Ovary (tissue), 3 donors: ENCODE data around the gene POLR1B.

ENCODE experiments used
- CTCF ChIP-seq, 3 donors: fragments of 450-650 bp in 2 of 3; fragments of 200-600 bp in 1 of 3; IDR thresholded peaks; one replicate each; pipeline versions ENCODE4 v1.5.1 to v1.8.0; 2016 to 2022; ENCODE audit warnings: antibody characterized with exemption in 3 of 3, mild to moderate bottlenecking in 1 of 3
- EP300 ChIP-seq: sonication (generic); formaldehyde crosslinking; IDR thresholded peaks from one replicate; pipeline ENCODE4 v1.6.1; 2017; ENCODE audit warnings: antibody characterized with exemption
- POLR2A ChIP-seq: fragments of 450-650 bp; IDR thresholded peaks from one replicate; pipeline ENCODE4 v1.6.1; 2017; ENCODE audit warnings: antibody characterized with exemption, mild to moderate bottlenecking, moderate library complexity
- donor health status: DM: no; HTN: no; CAD: no.

DNA sequence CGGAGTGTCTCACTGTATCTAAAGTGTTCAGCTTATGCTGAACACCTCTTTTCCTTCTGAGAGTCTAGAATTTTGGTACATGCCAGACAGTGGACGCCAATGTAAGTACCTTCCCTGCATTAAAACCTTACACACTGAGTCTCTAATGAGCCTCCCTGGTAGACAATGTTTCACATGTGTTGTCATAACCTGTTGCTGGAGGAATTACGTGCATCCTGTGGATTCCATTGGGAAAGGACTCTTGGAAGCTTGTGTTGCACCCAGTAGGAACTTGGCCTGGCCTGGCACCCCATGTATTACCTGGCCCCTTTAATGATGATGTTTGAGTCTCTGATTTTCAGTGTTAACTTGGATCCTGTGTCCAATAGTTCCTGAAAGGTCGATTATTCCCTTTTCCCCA, 62.7 kb downstream of the POLR1B start:
- TF ChIP-seq CTCF (IDR thresholded peaks at IDR 0.05) (no peak), EP300 (no peak), POLR2A (no peak)
